ENCODE data around the gene YDJC.

- TF ChIP-seq, protein P1, sequence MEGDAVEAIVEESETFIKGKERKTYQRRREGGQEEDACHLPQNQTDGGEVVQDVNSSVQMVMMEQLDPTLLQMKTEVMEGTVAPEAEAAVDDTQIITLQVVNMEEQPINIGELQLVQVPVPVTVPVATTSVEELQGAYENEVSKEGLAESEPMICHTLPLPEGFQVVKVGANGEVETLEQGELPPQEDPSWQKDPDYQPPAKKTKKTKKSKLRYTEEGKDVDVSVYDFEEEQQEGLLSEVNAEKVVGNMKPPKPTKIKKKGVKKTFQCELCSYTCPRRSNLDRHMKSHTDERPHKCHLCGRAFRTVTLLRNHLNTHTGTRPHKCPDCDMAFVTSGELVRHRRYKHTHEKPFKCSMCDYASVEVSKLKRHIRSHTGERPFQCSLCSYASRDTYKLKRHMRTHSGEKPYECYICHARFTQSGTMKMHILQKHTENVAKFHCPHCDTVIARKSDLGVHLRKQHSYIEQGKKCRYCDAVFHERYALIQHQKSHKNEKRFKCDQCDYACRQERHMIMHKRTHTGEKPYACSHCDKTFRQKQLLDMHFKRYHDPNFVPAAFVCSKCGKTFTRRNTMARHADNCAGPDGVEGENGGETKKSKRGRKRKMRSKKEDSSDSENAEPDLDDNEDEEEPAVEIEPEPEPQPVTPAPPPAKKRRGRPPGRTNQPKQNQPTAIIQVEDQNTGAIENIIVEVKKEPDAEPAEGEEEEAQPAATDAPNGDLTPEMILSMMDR (IDR thresholded peaks at IDR 0.05; ENCODE audit: low read depth, low read length), result no peak
- TF ChIP-seq EZH2phosphoT487 (IDR thresholded peaks at IDR 0.05; ENCODE audit: low read depth), result no peak
Observed at GRCh38 chr22:21665047-21665851, 35.4 kb upstream of the YDJC start.

All from OCI-LY3 (cell line).